HG02943 (cell line): ENCODE data around the gene KRTAP24-1.

Experiments used
- ATAC-seq: cut with Tn5 transposase; IDR thresholded peaks from one replicate; pipeline ENCODE4 v1.9.1; 2021; ENCODE audit warnings: mild to moderate bottlenecking, low read depth, moderate library complexity; ENCODE audit not compliant: unreplicated experiment

Gene KRTAP24-1

DNA sequence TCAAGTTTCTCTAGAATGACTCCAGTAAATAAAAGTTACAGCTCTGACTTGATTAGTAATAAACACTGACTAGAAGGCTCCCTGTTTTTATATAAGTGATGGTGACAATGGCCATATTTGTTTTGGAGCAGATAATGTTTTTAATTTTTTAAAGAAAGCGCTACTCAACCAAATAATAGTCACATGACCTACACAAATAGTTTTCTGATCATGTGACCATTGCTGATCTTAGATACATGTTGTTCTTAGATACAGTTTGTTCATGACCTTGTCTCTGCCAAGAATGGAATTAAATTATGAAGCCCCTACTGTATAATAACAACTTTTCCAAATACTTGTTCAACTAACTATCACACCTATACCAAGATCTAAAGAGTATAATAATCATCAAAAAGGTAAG, 44.6 kb downstream of the KRTAP24-1 start:
- ATAC-seq: no peak

DNA sequence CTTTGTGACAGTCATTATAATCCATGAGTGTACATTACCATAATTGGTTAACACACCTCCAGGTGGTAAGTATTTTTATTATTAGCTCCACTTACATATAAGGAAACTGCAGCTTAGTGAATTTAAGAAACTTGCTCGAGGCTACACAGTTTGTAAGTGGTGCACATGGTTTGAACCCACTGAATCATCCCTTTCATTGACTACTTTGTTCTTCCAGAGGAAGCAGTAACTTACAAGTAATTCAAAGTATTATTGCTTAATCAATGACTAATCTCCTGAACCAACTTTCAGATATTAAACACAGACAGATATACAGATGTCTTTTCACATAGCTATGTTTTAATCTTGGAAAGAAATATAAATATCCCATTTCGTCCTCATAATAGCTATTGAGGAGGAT, 48.1 kb downstream of the KRTAP24-1 start:
- ATAC-seq: no peak

DNA sequence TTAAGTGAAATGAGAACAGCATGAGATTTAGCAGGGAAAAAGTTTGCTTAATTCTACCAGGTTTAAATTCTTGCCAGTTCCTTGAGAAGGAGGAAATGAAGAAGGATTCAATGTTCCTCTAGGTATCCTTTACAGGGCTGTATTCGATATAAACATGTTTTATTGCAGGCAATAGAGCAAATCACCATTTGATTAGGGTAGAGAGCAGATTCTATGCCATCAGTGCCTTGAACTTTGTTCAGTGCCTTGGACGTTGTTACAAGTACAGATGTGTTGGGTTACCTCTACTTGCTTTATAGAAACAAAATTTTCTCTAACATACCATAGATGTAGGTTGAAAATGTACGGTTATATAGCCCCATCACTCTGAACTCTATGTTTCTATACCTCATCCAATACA, 48.7 kb downstream of the KRTAP24-1 start:
- no peak for ATAC-seq

DNA sequence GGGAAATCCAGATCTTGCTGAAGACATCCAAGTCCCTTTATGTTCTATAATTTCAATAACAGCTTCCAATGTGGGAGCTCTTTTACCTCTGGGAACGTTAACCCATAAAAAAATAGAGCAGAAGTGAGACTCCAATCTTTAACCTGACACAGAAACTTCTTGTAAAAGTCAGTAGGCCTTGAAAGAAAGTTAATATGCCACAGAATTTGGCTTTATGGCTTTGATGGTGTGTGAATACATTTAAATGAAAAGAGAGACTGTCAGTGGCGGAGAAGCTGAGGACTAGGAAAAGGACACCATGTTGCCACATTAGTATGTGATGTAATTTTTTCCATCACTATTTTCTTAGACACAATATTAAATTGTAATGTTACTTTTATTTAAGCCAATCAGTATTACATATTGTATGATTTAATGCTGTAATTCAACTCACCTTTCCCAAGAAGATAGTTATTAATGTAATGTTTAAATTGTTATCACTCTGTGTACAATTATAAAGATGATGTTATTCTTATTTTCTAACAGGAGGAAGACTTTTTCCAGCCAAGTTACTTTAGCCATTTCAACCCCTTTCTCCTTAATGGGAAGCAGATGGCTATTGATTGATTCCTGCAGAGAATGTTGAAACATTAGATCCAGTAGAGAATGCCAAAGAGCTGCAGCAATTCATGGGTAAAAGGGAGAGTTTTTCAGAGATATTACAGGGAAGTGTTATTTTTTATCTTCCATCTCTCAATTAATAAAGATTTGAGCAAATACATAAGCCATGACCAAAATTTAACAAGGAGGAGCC, 49.3 kb downstream of the KRTAP24-1 start:
- ATAC-seq: no peak

DNA sequence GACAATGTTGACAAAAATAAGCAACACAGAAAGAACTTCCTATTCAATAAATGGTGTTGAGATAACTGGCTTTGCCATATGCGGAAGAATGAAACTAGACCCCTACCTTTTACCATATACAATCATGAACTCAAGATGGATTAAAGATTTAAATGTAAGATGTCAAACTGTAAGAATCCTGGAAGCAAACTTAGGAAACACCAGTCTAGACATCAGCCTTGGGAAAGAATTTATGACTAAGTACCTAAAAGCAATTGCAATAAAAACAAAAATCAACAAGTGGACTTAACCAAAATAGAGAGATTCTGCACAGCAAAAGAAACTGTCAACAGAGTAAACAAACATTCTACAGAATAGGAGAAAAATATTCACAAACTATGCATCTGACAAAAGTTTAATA, 50.7 kb downstream of the KRTAP24-1 start:
- ATAC-seq: no peak
